Trophoblast cell (in vitro differentiated cells and primary cell): Measurements from ENCODE around the gene SKP2.

Experiments
- DNase-seq, 2 donors: peaks; one replicate each; pipeline ENCODE4 v3.0.0-alpha.2; 2016
- H2AFZ ChIP-seq: 2 replicates; pipeline ENCODE4 v1.6.1; 2013; ENCODE audit warnings: low read length, moderate library complexity, mild to moderate bottlenecking; ENCODE audit not compliant: insufficient read depth, poor library complexity
- H2AK5ac ChIP-seq: 2 replicates; pipeline ENCODE4 v1.6.1; 2013; ENCODE audit warnings: mild to moderate bottlenecking, low read length
- H2BK120ac ChIP-seq: 2 replicates; pipeline ENCODE4 v1.6.1; 2013; ENCODE audit warnings: low read length, mild to moderate bottlenecking, moderate library complexity; ENCODE audit not compliant: insufficient read depth, poor library complexity
- H2BK12ac ChIP-seq: 2 replicates; pipeline ENCODE4 v1.6.1; 2013; ENCODE audit warnings: mild to moderate bottlenecking, low read length, moderate library complexity
- H2BK5ac ChIP-seq: 2 replicates; pipeline ENCODE4 v1.6.1; 2013; ENCODE audit warnings: low read length, low read depth, moderate library complexity, mild to moderate bottlenecking; ENCODE audit not compliant: poor library complexity
- H3K14ac ChIP-seq: 2 replicates; pipeline ENCODE4 v1.6.1; 2013; ENCODE audit warnings: mild to moderate bottlenecking, low read length
- H3K18ac ChIP-seq: 2 replicates; pipeline ENCODE4 v1.6.1; 2013; ENCODE audit warnings: mild to moderate bottlenecking, low read length
- H3K23ac ChIP-seq: 2 replicates; pipeline ENCODE4 v1.6.1; 2013; ENCODE audit warnings: low read length
- H3K27ac ChIP-seq: 2 replicates; pipeline ENCODE4 v1.5.1; 2013; ENCODE audit warnings: low read depth, mild to moderate bottlenecking, inconsistent platforms, low read length, moderate library complexity
- H3K27me3 ChIP-seq: 2 replicates; pipeline ENCODE4 v1.6.1; 2013; ENCODE audit warnings: inconsistent platforms, mild to moderate bottlenecking, low read length, moderate library complexity; ENCODE audit not compliant: insufficient read depth
- H3K36me3 ChIP-seq, 2 experiments: 1 replicate in 1 of 2; 2 replicates in 1 of 2; pipeline ENCODE4 v1.6.1; 2013; ENCODE audit warnings: low read length in 2 of 2, mild to moderate bottlenecking in 2 of 2, moderate library complexity in 1 of 2; ENCODE audit not compliant: insufficient read depth in 2 of 2, control insufficient read depth in 1 of 2
- H3K4ac ChIP-seq: 2 replicates; pipeline ENCODE4 v1.6.1; 2013; ENCODE audit warnings: low read depth, mild to moderate bottlenecking, low read length, moderate library complexity
- H3K4me1 ChIP-seq, 2 experiments: 1 replicate in 1 of 2; 2 replicates in 1 of 2; pipeline ENCODE4 v1.6.1; 2013; ENCODE audit warnings: low read length in 2 of 2, mild to moderate bottlenecking in 2 of 2, moderate library complexity in 1 of 2; ENCODE audit not compliant: insufficient read depth in 2 of 2, control insufficient read depth in 1 of 2
- H3K4me2 ChIP-seq: 2 replicates; pipeline ENCODE4 v1.6.1; 2013; ENCODE audit warnings: inconsistent platforms, mild to moderate bottlenecking, low read length, moderate library complexity
- H3K4me3 ChIP-seq: 2 replicates; pipeline ENCODE4 v1.5.1; 2013; ENCODE audit warnings: mild to moderate bottlenecking, low read depth, low read length, inconsistent platforms
- H3K79me1 ChIP-seq: one replicate; pipeline ENCODE4 v1.6.1; 2013; ENCODE audit warnings: low read length
- H3K79me2 ChIP-seq: 2 replicates; pipeline ENCODE4 v1.6.1; 2013; ENCODE audit warnings: low read length, mild to moderate bottlenecking; ENCODE audit not compliant: control insufficient read depth, insufficient read depth, poor library complexity
- H3K9ac ChIP-seq: 2 replicates; pipeline ENCODE4 v1.6.1; 2013; ENCODE audit warnings: mild to moderate bottlenecking, low read length
- H3K9me3 ChIP-seq: 2 replicates; pipeline ENCODE4 v1.6.1; 2013; ENCODE audit warnings: low read depth, mild to moderate bottlenecking, control low read depth, inconsistent platforms, low read length; ENCODE audit not compliant: insufficient read depth
- H4K12ac ChIP-seq: 2 replicates; pipeline ENCODE4 v1.6.1; 2013; ENCODE audit warnings: low read depth, mild to moderate bottlenecking, low read length, moderate library complexity
- H4K8ac ChIP-seq: 2 replicates; pipeline ENCODE4 v1.6.1; 2013; ENCODE audit warnings: low read depth, mild to moderate bottlenecking, low read length, moderate library complexity
- H4K91ac ChIP-seq: one replicate; pipeline ENCODE4 v1.6.1; 2013; ENCODE audit warnings: low read depth, mild to moderate bottlenecking, low read length, moderate library complexity
- WGBS: extraction: QIAGEN DNeasy Blood & Tissue Kit; methylation state at CpG from one replicate; pipeline ENCODE4 v1.1.7; 2013; ENCODE audit warnings: missing lambda C conversion rate; ENCODE audit not compliant: insufficient read length, insufficient coverage; ENCODE audit errors: extremely low coverage; 5-methylcytosine and 5-hydroxymethylcytosine counted together

The SKP2 gene

DNA sequence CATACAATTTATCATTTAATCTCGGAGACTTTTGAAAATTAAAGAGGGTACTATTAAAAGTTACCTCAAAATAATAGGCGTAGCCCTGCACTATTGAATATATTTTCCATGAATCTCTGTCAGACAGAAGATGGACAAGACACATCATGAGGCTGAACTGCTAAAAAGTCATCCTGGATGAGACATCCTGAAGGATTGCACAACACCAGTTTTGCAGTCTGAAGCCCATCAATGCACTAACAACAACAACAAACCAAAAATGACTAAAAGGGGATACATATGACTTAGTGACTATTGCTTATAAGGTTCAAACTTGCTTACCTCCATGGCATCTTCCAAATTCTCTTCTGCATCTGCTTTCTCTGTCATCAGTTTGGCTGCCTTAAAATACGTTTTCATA, 15.9 kb upstream of the SKP2 start:
- no peaks in the 10 kb centered on the region for H3K4me1 ChIP-seq
- H2BK12ac ChIP-seq = no peak overlapping the region
- H2BK5ac ChIP-seq = no peak overlapping the region
- no peak overlapping the region for H3K4me2 ChIP-seq
- no peak overlapping the region for H4K8ac ChIP-seq
- H3K9me3 ChIP-seq = no peaks in the 10 kb centered on the region
- no peak overlapping the region for H3K27ac ChIP-seq
- H4K12ac ChIP-seq = no peak overlapping the region
- no peak overlapping the region for H3K14ac ChIP-seq
- no peak overlapping the region for H2BK120ac ChIP-seq
- no peak overlapping the region for H3K9ac ChIP-seq
- peaks cover 3 to 5% of the 10 kb centered on the region in 2 experiments for H3K36me3 ChIP-seq
- DNase-seq = no peak
- no peaks in the 10 kb centered on the region for H3K79me2 ChIP-seq
- H2AK5ac ChIP-seq = no peak overlapping the region
- H2AFZ ChIP-seq = no peak overlapping the region
- no peak overlapping the region for H3K23ac ChIP-seq
- no peak overlapping the region for H4K91ac ChIP-seq
- no peaks in the 10 kb centered on the region for H3K27me3 ChIP-seq
- no peak overlapping the region for H3K18ac ChIP-seq
- H3K4me3 ChIP-seq = no peak overlapping the region
- H3K4ac ChIP-seq = no peak overlapping the region
- no CpG with 5 or more reads among the region's 3 CpGs for WGBS
- no peaks in the 10 kb centered on the region for H3K79me1 ChIP-seq

DNA sequence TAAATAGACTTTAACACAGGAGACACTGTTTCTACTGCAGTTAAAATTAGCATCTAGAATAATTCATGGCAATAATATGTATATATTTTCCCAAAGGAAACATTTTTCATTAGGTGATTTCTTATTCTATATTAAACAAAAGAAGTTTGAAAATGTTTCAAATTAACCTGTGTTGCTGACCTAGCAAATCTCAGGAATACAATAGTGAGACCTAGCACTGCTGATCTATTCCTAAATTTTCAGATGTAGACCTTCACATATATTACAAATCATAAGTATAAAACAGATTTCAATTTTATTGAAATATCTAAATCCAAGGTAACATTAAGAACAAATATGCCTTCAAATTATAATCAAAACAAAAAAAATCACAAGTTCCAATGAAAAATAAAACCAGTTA, 15.3 kb upstream of the SKP2 start:
- Histone ChIP-seq H3K4me3 (no peak overlapping the region), H4K8ac (no peak overlapping the region), H3K14ac (no peak overlapping the region), H3K36me3 (peaks cover 3 to 5% of the 10 kb centered on the region in 2 experiments), H4K91ac (no peak overlapping the region), H3K27ac (no peak overlapping the region), H2AK5ac (no peak overlapping the region), H3K79me2 (no peaks in the 10 kb centered on the region), H3K27me3 (no peaks in the 10 kb centered on the region), H4K12ac (no peak overlapping the region), H3K4ac (no peak overlapping the region), H3K4me1 (no peaks in the 10 kb centered on the region), H3K9ac (no peak overlapping the region), H3K79me1 (no peaks in the 10 kb centered on the region), H2AFZ (no peak overlapping the region), H3K23ac (no peak overlapping the region), H3K18ac (no peak overlapping the region), H3K9me3 (no peaks in the 10 kb centered on the region), H2BK12ac (no peak overlapping the region), H2BK5ac (no peak overlapping the region), H3K4me2 (no peak overlapping the region), H2BK120ac (no peak overlapping the region)
- DNase-seq = no peak

DNA sequence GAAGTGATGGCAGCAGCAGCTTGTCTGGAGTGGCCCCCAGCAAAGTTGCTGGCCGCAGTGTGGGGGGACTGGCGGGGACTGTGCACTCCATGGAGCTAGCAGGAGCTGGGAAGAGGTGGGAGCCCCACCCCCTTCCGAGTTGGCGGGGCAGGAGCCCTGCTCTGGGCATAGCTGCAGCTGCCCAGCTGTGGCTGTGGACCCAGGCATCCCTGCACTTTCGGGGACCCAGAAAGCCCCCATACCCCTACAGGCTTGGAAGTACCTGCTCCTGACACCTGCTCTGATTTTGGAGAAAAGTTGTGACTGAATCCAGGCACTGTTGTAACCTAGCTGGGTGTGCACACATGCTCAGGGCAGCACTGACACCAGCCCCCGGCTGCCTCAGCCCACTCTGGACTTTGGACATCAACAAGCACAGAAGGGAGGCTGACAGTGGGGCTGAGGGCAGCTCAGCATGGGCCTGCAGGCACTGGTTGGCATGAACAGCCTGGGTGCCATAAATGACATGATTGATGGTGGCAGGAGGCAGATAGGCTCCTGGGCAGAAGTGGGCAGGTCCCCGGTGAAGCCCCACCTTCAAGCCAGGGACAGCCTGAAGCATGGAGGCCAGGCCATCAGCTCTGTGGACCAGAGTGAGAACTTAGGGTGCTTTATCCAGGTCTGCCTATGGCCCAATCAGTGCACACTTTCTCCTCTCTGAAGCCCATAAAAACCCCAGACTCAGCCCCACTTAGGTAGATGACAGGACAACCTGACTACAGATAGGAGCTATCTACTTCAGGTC, 12.8 kb upstream of the SKP2 start:
- Histone ChIP-seq H2BK12ac (no peak overlapping the region), H3K4ac (no peak overlapping the region), H3K27ac (no peak overlapping the region), H3K36me3 (peaks cover 3 to 7% of the 10 kb centered on the region in 2 experiments), H3K79me1 (no peaks in the 10 kb centered on the region), H2AFZ (no peak overlapping the region), H3K4me3 (no peak overlapping the region), H3K14ac (no peak overlapping the region), H2AK5ac (no peak overlapping the region), H3K9me3 (no peaks in the 10 kb centered on the region), H3K4me1 (no peaks in the 10 kb centered on the region), H3K9ac (no peak overlapping the region), H4K8ac (no peak overlapping the region), H3K23ac (no peak overlapping the region), H3K18ac (no peak overlapping the region), H4K12ac (no peak overlapping the region), H3K4me2 (no peak overlapping the region), H3K27me3 (no peaks in the 10 kb centered on the region), H4K91ac (no peak overlapping the region), H2BK120ac (no peak overlapping the region), H2BK5ac (no peak overlapping the region), H3K79me2 (no peaks in the 10 kb centered on the region)
- WGBS = no CpG with 5 or more reads among the region's 7 CpGs
- no peak for DNase-seq

DNA sequence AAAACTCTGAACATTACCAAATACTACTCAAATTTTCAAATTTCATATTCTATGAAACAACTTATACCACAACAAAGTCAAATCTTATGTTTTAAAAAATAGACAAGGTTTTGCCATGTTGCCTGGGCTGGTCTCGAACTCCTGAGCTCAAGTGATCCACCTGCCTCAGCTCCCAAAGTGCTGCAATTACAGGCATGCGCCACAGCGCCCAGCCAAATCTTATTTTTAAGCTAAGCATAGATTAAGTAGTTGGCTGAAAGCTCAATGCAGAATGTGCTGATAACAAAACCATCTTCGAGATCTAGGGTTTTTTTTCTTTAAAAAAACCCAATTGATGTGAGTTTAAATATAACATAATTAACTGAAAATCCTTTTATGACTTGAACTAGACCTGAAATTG, 6.6 kb upstream of the SKP2 start:
- Histone ChIP-seq H3K18ac (no peak overlapping the region), H3K14ac (no peak overlapping the region), H4K91ac (no peak overlapping the region), H3K4me2 (no peak overlapping the region), H3K36me3 (peaks cover 0 to 2% of the 10 kb centered on the region in 2 experiments), H3K79me2 (no peaks in the 10 kb centered on the region), H2BK120ac (no peak overlapping the region), H3K9ac (no peak overlapping the region), H3K23ac (no peak overlapping the region), H3K9me3 (no peaks in the 10 kb centered on the region), H3K79me1 (no peaks in the 10 kb centered on the region), H2BK5ac (no peak overlapping the region), H2BK12ac (no peak overlapping the region), H3K4me1 (no peaks in the 10 kb centered on the region), H3K4me3 (no peak overlapping the region), H4K12ac (no peak overlapping the region), H4K8ac (no peak overlapping the region), H3K4ac (no peak overlapping the region), H2AFZ (no peak overlapping the region), H3K27ac (no peak overlapping the region), H2AK5ac (no peak overlapping the region), H3K27me3 (no peaks in the 10 kb centered on the region)
- DNase-seq = no peak
- no CpG with 5 or more reads among the region's 4 CpGs for whole genome bisulfite sequencing
